Endothelial cell of umbilical vein (primary cell): ENCODE data around the gene TMC1.

Experiments
- CTCF ChIP-seq, 2 donors: IDR thresholded peaks; 1 replicate in 1 of 2; 2 replicates in 1 of 2; pipeline ENCODE4 v1.5.1; 2011; ENCODE audit warnings: low read length in 2 of 2, mild to moderate bottlenecking in 2 of 2, moderate library complexity in 2 of 2, control low read depth in 1 of 2, inconsistent platforms in 1 of 2, low read depth in 1 of 2; ENCODE audit not compliant: insufficient read depth in 1 of 2; ENCODE audit errors: extremely low read depth in 1 of 2
- EZH2 ChIP-seq: IDR thresholded peaks from 2 replicates; pipeline ENCODE4 v1.6.1; 2012; ENCODE audit warnings: borderline replicate concordance, low read depth, mild to moderate bottlenecking, moderate library complexity, low read length, inconsistent platforms; ENCODE audit not compliant: severe bottlenecking
- FOS ChIP-seq: IDR thresholded peaks from 2 replicates; pipeline ENCODE4 v1.6.1; 2011; ENCODE audit warnings: mild to moderate bottlenecking, low read length, moderate library complexity, borderline replicate concordance; ENCODE audit not compliant: insufficient read depth
- GATA2 ChIP-seq: IDR thresholded peaks from 2 replicates; pipeline ENCODE4 v1.7.0; 2011; ENCODE audit warnings: low read depth, mild to moderate bottlenecking, moderate library complexity, mixed read lengths, low read length; ENCODE audit not compliant: insufficient read length, insufficient read depth
- JUN ChIP-seq: IDR thresholded peaks from 2 replicates; pipeline ENCODE4 v1.6.1; 2011; ENCODE audit warnings: borderline replicate concordance, low read depth; ENCODE audit not compliant: insufficient read length, insufficient read depth
- MAX ChIP-seq: IDR thresholded peaks from 2 replicates; pipeline ENCODE4 v1.6.1; 2011; ENCODE audit not compliant: insufficient read depth, insufficient read length
- MYC ChIP-seq: IDR thresholded peaks from one replicate; pipeline ENCODE4 v1.6.1; 2011; ENCODE audit warnings: mild to moderate bottlenecking, low read depth, low read length
- POLR2A ChIP-seq: IDR thresholded peaks from 2 replicates; pipeline ENCODE4 v1.6.1; 2012; ENCODE audit warnings: low read depth, mild to moderate bottlenecking, control low read depth, low read length
- POLR2AphosphoS5 ChIP-seq: IDR thresholded peaks from 2 replicates; pipeline ENCODE4 v1.6.1; 2012; ENCODE audit warnings: low read depth, mild to moderate bottlenecking, control low read depth, low read length, moderate library complexity; ENCODE audit not compliant: insufficient read depth

GRCh38 chr9:72581694-72582093 is 60.3 kb downstream of the TMC1 start:
- TF ChIP-seq POLR2AphosphoS5 (no peak), CTCF (IDR thresholded peaks at IDR 0.05; ENCODE audit: extremely low read depth in 1 of 2, insufficient read depth in 1 of 2, low read depth in 1 of 2, low read length in 2 of 2) (no peak), EZH2 (no peak), GATA2 (no peak), POLR2A (no peak), MAX (no peak), JUN (no peak), MYC (no peak), FOS (no peak)
